Stimulated activated CD8-positive, alpha-beta memory T cell treated with anti-CD3 and anti-CD28 coated beads, Interleukin-15, amount 100 ng/mL, for 24 hours (primary cell): ENCODE data around the gene CLASP1.
"Not testable (repeated sequence)": the region's sequence is repeated elsewhere in the genome, so short reads cannot be mapped to it uniquely, and the experiment has no call there.

Source experiments
- DNase-seq: peaks from one replicate; pipeline ENCODE4 v3.0.0-alpha.2; 2020; ENCODE audit warnings: low read depth

The CLASP1 gene

GRCh38 chr2:121502781-121503180 is 146.5 kb downstream of the CLASP1 start:
- DNase-seq = no peak

- DNase-seq = no peak
Observed at GRCh38 chr2:121502246-121502645, 147.0 kb downstream of the CLASP1 start.

GRCh38 chr2:121501554-121501953 is 147.7 kb downstream of the CLASP1 start:
- DNase-seq = no peak

GRCh38 chr2:121501031-121501430 is 148.2 kb downstream of the CLASP1 start:
- DNase-seq = no peak

GRCh38 chr2:121498731-121499130 is 150.5 kb downstream of the CLASP1 start:
- no peak for DNase-seq

- DNase-seq = no peak
Observed at GRCh38 chr2:121492409-121492808, 156.9 kb downstream of the CLASP1 start.

GRCh38 chr2:121491518-121491917 is 157.7 kb downstream of the CLASP1 start:
- DNase-seq = no peak

GRCh38 chr2:121490584-121491133 is 158.6 kb downstream of the CLASP1 start:
- DNase-seq = no peak

- DNase-seq = no peak
Observed at GRCh38 chr2:121489911-121490583, 159.2 kb downstream of the CLASP1 start.

GRCh38 chr2:121489284-121489683 is 160.0 kb downstream of the CLASP1 start:
- no peak for DNase-seq

- DNase-seq = no peak
Observed at GRCh38 chr2:121486191-121486790, 163.0 kb downstream of the CLASP1 start.

- DNase-seq = no peak
Observed at GRCh38 chr2:121485039-121485438, 164.2 kb downstream of the CLASP1 start.

GRCh38 chr2:121483846-121484245 is 165.4 kb downstream of the CLASP1 start:
- no peak for DNase-seq

GRCh38 chr2:121483021-121483420 is 166.2 kb downstream of the CLASP1 start:
- DNase-seq = no peak

- no peak for DNase-seq
Observed at GRCh38 chr2:121480826-121481225, 168.4 kb downstream of the CLASP1 start.

GRCh38 chr2:121479882-121480522 is 169.3 kb downstream of the CLASP1 start:
- no peak for DNase-seq

GRCh38 chr2:121478996-121479745 is 170.1 kb downstream of the CLASP1 start:
- no peak for DNase-seq

GRCh38 chr2:121478358-121478995 is 170.8 kb downstream of the CLASP1 start:
- not testable (repeated sequence) for DNase-seq

GRCh38 chr2:121476684-121477083 is 172.6 kb downstream of the CLASP1 start:
- DNase-seq = no peak

- DNase-seq = no peak
Observed at GRCh38 chr2:121475811-121476571, 173.3 kb downstream of the CLASP1 start.

- no peak for DNase-seq
Observed at GRCh38 chr2:121473512-121473911, 175.8 kb downstream of the CLASP1 start.
